CD14-positive monocyte (primary cell): ENCODE results near the gene LTA4H. TPM values are rescaled to one million over a fixed set of nuclear protein-coding genes. Genes with fewer than 3 reads are reported as not detected.

Source experiments
- DNase-seq, 3 donors: peaks; one replicate each; pipeline ENCODE4 v3.0.0-alpha.2; 2011 to 2022
- H2AFZ ChIP-seq: 2 replicates; pipeline ENCODE4 v1.6.0; 2012; ENCODE audit warnings: mild to moderate bottlenecking, low read depth, low read length, inconsistent platforms; ENCODE audit not compliant: insufficient read depth, poor library complexity, severe bottlenecking
- H3K27ac ChIP-seq, 2 donors: 1 replicate in 1 of 2; 2 replicates in 1 of 2; pipeline ENCODE4 v1.5.1; 2012 to 2013; ENCODE audit warnings: low read length in 2 of 2, control low read depth in 1 of 2, inconsistent platforms in 1 of 2, low read depth in 1 of 2, mild to moderate bottlenecking in 1 of 2
- H3K27me3 ChIP-seq, 2 donors: one replicate each; pipeline versions ENCODE4 v1.6.0 to v1.6.1; 2011 to 2013; ENCODE audit warnings: low read length in 2 of 2; ENCODE audit not compliant: control insufficient read depth in 2 of 2, insufficient read depth in 2 of 2
- H3K36me3 ChIP-seq, 2 donors: replicated peaks in 1 of 2; 1 replicate in 1 of 2; 2 replicates in 1 of 2; pipeline versions ENCODE4 v1.5.1 to v1.6.1; 2012 to 2013; ENCODE audit warnings: low read length in 2 of 2, control low read depth in 1 of 2, inconsistent platforms in 1 of 2, mild to moderate bottlenecking in 1 of 2; ENCODE audit not compliant: insufficient read depth in 2 of 2, control insufficient read depth in 1 of 2
- H3K4me1 ChIP-seq, 2 donors: 1 replicate in 1 of 2; 2 replicates in 1 of 2; pipeline versions ENCODE4 v1.5.1 to v1.6.1; 2012 to 2013; ENCODE audit warnings: low read length in 2 of 2, control low read depth in 1 of 2, inconsistent platforms in 1 of 2, mild to moderate bottlenecking in 1 of 2, moderate library complexity in 1 of 2; ENCODE audit not compliant: insufficient read depth in 2 of 2, control insufficient read depth in 1 of 2
- H3K4me2 ChIP-seq: replicated peaks from 2 replicates; pipeline ENCODE3; 2012; ENCODE audit warnings: low read length, moderate library complexity, mild to moderate bottlenecking; ENCODE audit not compliant: poor library complexity, severe bottlenecking; ENCODE audit errors: extremely low read depth
- H3K4me3 ChIP-seq, 3 experiments: fragments of 200-600 bp in 1 of 3; sonication (generic) in 1 of 3; replicated peaks in 1 of 3; 1 replicate in 2 of 3; 2 replicates in 1 of 3; pipeline ENCODE4 v1.5.1; 2011 to 2013; ENCODE audit warnings: low read length in 3 of 3, mild to moderate bottlenecking in 3 of 3, control low read depth in 2 of 3, low read depth in 2 of 3, inconsistent platforms in 1 of 3, moderate library complexity in 1 of 3
- H3K79me2 ChIP-seq: 2 replicates; pipeline ENCODE4 v1.6.0; 2012; ENCODE audit warnings: mild to moderate bottlenecking, control low read depth, inconsistent platforms, low read length, moderate library complexity; ENCODE audit not compliant: insufficient read depth
- H3K9ac ChIP-seq: 2 replicates; pipeline ENCODE4 v1.6.0; 2017; ENCODE audit warnings: low read length, mild to moderate bottlenecking; ENCODE audit not compliant: insufficient read depth, poor library complexity, severe bottlenecking
- H3K9me3 ChIP-seq, 2 donors: replicated peaks in 1 of 2; 1 replicate in 1 of 2; 2 replicates in 1 of 2; pipeline versions ENCODE4 v1.5.1 to v1.6.1; 2012 to 2013; ENCODE audit warnings: low read length in 2 of 2, control low read depth in 1 of 2; ENCODE audit not compliant: control insufficient read depth in 1 of 2, insufficient read depth in 1 of 2
- H4K20me1 ChIP-seq: 2 replicates; pipeline ENCODE4 v1.6.0; 2012; ENCODE audit warnings: mild to moderate bottlenecking, low read length, control low read depth, moderate library complexity; ENCODE audit not compliant: insufficient read depth
- H3K27ac Mint-ChIP-seq, 7 donors: one replicate each; pipeline ENCODE4 v1.8.0; 2020; ENCODE audit warnings: mild to moderate bottlenecking in 7 of 7, mixed read lengths in 7 of 7, moderate library complexity in 6 of 7, inconsistent platforms in 2 of 7
- H3K27me3 Mint-ChIP-seq, 3 donors: one replicate each; pipeline ENCODE4 v1.8.0; 2021 to 2022; ENCODE audit warnings: low read depth in 3 of 3, mild to moderate bottlenecking in 3 of 3, mixed read lengths in 3 of 3, moderate library complexity in 3 of 3, inconsistent platforms in 1 of 3
- H3K36me3 Mint-ChIP-seq, 2 donors: one replicate each; pipeline ENCODE4 v1.8.0; 2020; ENCODE audit warnings: mixed read lengths in 2 of 2, inconsistent platforms in 1 of 2, mild to moderate bottlenecking in 1 of 2
- H3K4me1 Mint-ChIP-seq: one replicate; pipeline ENCODE4 v1.8.0; 2020; ENCODE audit warnings: mild to moderate bottlenecking, mixed read lengths
- H3K4me3 Mint-ChIP-seq, 2 donors: one replicate each; pipeline ENCODE4 v1.8.0; 2020; ENCODE audit warnings: mild to moderate bottlenecking in 2 of 2, mixed read lengths in 2 of 2, moderate library complexity in 1 of 2
- H3K9me3 Mint-ChIP-seq, 7 donors: one replicate each; pipeline ENCODE4 v1.8.0; 2020 to 2022; ENCODE audit warnings: mixed read lengths in 7 of 7, mild to moderate bottlenecking in 6 of 7, moderate library complexity in 6 of 7, inconsistent platforms in 2 of 7
- CTCF ChIP-seq: fragments of 200-600 bp; IDR thresholded peaks from one replicate; pipeline ENCODE4 v1.8.0; 2022; ENCODE audit warnings: antibody characterized with exemption, mild to moderate bottlenecking
- WGBS: methylation state at CpG from one replicate; pipeline ENCODE4 v1.1.5; 2013; ENCODE audit warnings: missing lambda C conversion rate; ENCODE audit not compliant: insufficient coverage; 5-methylcytosine and 5-hydroxymethylcytosine counted together
- intact Hi-C, 2 donors: fragments of 100-400 bp; cut with micrococcal nuclease; formaldehyde crosslinking; loops; one replicate each; pipeline versions ENCODE4 v1.15.0 to v1.15.1; 2023
- polyA plus RNA-seq, 3 donors: library from polyadenylated mRNA; depleted of rRNA in 1 of 3; unstranded in 2 of 3; stranded (reverse) in 1 of 3; fragments of 300-500 nt in 2 of 3; fragments of >200 nt in 1 of 3; fragmentation: Illumina TruSeq in 2 of 3; gene quantifications; 1 replicate in 2 of 3; 2 replicates in 1 of 3; pipeline ENCODE4 v1.2.3, GENCODE V29; 2012 to 2021

LTA4H gene
- polyA plus RNA-seq, 3 donors, result 278 to 963 (median 647) TPM

GRCh38 chr12:96047229-96048211 is 12.1 kb upstream of the LTA4H start:
- H3K4me2 ChIP-seq, result peak overlapping the region; percentile 67

More at GRCh38 chr12:96047229-96048211, 12.1 kb upstream of the LTA4H start:
- Mint-ChIP-seq H3K4me3 (peak overlapping the region; percentile 35 to 78), H3K9me3 (peaks cover 0 to 2% (median 0%) of the 10 kb centered on the region in 7 donors), H3K27me3 (peaks cover 0 to 3% (median 2%) of the 10 kb centered on the region in 3 donors), H3K4me1 (peaks cover 81% of the 10 kb centered on the region), H3K36me3 (peaks cover 0 to 4% of the 10 kb centered on the region in 2 donors), H3K27ac (peak overlapping the region; percentile 88 to 99 (median 97))
- 32% methylated on average over 4 of the region's 7 CpGs for WGBS
- Histone ChIP-seq H3K9me3 (no peaks in the 10 kb centered on the region), H3K27me3 (no peaks in the 10 kb centered on the region), H3K4me3 (peak overlapping the region in 2 of 3 experiments; percentile 33 to 51), H3K27ac (peak overlapping the region; percentile 54 to 87), H3K79me2 (no peaks in the 10 kb centered on the region), H3K9ac (peak overlapping the region; percentile 20), H3K4me1 (peaks cover 78 to 82% of the 10 kb centered on the region in 2 donors), H3K36me3 (no peaks in the 10 kb centered on the region), H2AFZ (no peak overlapping the region), H4K20me1 (no peaks in the 10 kb centered on the region)
- no peak for TF ChIP-seq CTCF
- DNase-seq, result peak; percentile 88 to 95 (median 94)
- intact Hi-C loops, result loop anchor here (1.0 to 10.0 kb wide), 2 partner anchors 8 to 357 kb away; partner anchors contain the start of gene CDK17 (in 1 of the 2)
